SH-SY5Y (cell line): ENCODE results near the gene INPP5A.

Experiments
- GATA2 ChIP-seq: IDR thresholded peaks from 2 replicates; pipeline ENCODE4 v1.6.1; 2011; ENCODE audit warnings: mild to moderate bottlenecking, low read depth, low read length
- GATA3 ChIP-seq: IDR thresholded peaks from 2 replicates; pipeline ENCODE4 v1.6.1; 2011; ENCODE audit warnings: low read depth, mild to moderate bottlenecking, low read length, moderate library complexity

DNA sequence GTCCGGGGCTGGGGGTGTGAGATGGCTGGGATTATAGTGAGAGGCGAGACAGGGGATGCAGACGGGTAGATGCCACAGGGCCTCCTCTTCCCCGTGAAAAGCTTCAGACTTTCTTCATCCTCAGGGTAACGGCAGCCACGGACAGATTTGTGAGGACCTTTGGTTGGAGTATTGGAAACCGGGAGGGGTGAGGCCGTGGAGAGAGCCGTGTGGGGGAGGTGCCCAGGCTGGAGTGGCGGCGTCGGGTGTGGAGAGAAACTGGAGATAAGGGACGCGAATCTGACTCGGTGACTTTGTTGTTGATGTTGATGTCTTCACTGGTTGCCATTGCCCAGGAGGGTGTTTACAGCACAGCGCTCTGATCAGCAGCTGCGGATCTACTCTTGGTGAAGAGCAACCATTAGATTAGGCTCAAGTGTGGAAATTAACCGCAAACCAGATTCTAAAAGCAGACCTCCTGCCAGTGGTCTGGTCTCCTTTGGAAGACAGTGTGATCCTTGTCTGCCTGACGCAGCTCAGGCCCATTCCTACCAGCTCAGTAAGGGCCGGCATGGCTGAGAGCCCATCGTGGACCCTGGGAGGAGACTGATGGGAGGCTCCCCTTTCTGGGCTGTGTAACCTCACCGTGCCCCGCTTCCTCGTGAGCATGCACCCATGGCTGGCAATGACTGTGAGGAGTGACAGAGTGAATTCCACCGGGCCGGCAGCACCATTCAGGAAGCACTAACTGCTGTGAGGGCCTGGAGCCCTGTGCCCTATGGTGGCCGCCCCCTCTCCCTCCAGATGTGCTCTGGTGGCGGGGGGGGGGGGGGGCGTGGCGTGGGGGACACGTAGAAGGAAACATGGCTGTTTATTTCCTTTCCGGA, 90.3 kb downstream of the INPP5A start:
- TF ChIP-seq GATA2 (peak; percentile 55), GATA3 (no peak)
